ENCODE results near the gene MCM9. TPM values are rescaled to one million over a fixed set of nuclear protein-coding genes. Genes with fewer than 3 reads are reported as not detected.
"Not testable (repeated sequence)": the region's sequence is repeated elsewhere in the genome, so short reads cannot be mapped to it uniquely, and the experiment has no call there.

The MCM9 gene
- total RNA-seq, 1 experiment from 2014 or later, result 14.4 TPM

DNA sequence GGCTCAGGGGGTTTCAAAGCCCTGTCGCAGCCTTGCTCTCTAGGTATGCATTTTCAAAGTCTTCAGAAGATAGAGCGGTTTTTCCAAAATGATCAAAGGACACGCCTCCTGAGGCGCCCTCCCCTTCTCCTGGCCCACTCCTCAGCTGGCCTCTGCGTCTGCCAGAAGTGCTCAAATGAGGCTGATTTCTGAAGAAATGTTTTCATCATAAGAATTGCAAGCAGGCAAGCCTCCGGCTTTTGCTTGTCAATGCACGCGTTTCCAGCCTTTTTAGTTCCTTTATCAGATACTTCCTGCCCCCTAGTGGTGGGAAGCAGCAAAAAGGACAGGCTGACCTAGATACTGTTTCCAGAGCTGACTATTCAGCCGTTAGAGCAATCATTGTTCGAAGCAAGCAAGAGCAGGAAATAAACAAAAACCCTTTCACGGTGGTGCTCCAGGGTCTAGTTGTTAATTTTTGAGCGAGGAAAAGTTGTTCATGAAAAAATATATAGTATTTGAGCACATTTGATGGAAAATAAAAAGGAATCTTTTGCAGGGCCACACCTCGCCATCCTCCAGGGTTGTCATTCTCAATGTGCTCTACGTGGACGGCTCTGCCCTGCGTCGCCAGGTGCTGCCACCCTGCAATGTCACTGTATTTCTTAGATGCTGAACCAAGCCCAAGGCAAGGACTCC is 134.4 kb downstream of the MCM9 start:
- intact Hi-C loops (cut with micrococcal nuclease; ENCODE audit: unreplicated experiment), result loop anchor here (1.0 to 5.0 kb wide), 3 partner anchors 181 to 310 kb away; no protein-coding TSS in a partner anchor
- DNase-seq, result peak; percentile 73 to 83
- ChIA-PET POLR2A (no interaction called here), CTCF (interaction anchor here (1.0 kb wide), 1 partner anchor 9 kb away, joined by 3 read pairs; no protein-coding TSS in a partner anchor)
- H3K4me1 ChIP-seq, result 0 out of 2 replicates have a peak, but pooled peaks cover 3% of the 10 kb centered on the region
- no peak overlapping the region for H3K4me3 ChIP-seq (ENCODE audit: low read depth, low read length)
- Mint-ChIP-seq H3K9me3 (ENCODE audit: unreplicated experiment) (no peaks in the 10 kb centered on the region), H3K36me3 (ENCODE audit: insufficient read depth, unreplicated experiment) (no peaks in the 10 kb centered on the region), H3K27ac (ENCODE audit: unreplicated experiment) (no peak overlapping the region), H3K4me1 (ENCODE audit: low read depth, unreplicated experiment) (peaks cover 18% of the 10 kb centered on the region), H3K27me3 (ENCODE audit: insufficient read depth, unreplicated experiment) (no peaks in the 10 kb centered on the region), H3K4me3 (ENCODE audit: unreplicated experiment) (peak overlapping the region; percentile 16)
- H3K27me3 ChIP-seq (replicated peaks; ENCODE audit: control insufficient read depth, insufficient read depth, low read length), result no peaks in the 10 kb centered on the region
- H3K9me3 ChIP-seq, result no peaks in the 10 kb centered on the region
- no peaks in the 10 kb centered on the region for H3K36me3 ChIP-seq (ENCODE audit: control insufficient read depth, insufficient read depth, low read length)
- TF ChIP-seq, protein P1, sequence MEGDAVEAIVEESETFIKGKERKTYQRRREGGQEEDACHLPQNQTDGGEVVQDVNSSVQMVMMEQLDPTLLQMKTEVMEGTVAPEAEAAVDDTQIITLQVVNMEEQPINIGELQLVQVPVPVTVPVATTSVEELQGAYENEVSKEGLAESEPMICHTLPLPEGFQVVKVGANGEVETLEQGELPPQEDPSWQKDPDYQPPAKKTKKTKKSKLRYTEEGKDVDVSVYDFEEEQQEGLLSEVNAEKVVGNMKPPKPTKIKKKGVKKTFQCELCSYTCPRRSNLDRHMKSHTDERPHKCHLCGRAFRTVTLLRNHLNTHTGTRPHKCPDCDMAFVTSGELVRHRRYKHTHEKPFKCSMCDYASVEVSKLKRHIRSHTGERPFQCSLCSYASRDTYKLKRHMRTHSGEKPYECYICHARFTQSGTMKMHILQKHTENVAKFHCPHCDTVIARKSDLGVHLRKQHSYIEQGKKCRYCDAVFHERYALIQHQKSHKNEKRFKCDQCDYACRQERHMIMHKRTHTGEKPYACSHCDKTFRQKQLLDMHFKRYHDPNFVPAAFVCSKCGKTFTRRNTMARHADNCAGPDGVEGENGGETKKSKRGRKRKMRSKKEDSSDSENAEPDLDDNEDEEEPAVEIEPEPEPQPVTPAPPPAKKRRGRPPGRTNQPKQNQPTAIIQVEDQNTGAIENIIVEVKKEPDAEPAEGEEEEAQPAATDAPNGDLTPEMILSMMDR (IDR thresholded peaks at IDR 0.05; ENCODE audit: insufficient read depth in 1 of 2, low read depth in 1 of 2, low read length in 1 of 2, severe bottlenecking in 1 of 2, unreplicated experiment in 1 of 2), result peak; percentile 74 to 85
- BruUV-seq (replicated peaks), result no TSS peak

DNA sequence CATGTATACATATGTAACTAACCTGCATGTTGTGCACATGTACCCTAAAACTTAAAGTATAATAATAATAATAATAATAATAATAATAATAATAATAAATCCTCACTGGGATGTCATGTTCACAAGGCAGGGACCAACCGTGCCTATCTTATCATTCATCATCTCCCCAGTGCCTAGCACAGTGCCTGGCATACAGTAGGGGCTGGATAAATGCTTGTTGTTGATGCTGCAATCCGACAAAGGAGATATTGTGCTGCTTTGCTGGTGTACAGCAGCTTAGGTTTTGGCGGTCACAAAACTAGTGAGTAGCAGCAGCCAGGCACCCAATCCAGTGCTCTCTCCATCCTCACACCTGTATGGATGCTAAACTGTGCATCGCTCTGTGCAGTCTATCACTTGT is 135.1 kb downstream of the MCM9 start:
- no peak overlapping the region for H3K27ac Mint-ChIP-seq (ENCODE audit: unreplicated experiment)
- no peaks in the 10 kb centered on the region for H3K9me3 Mint-ChIP-seq (ENCODE audit: unreplicated experiment)
- no peak for DNase-seq
- 0 out of 2 replicates have a peak, but pooled peaks cover 3% of the 10 kb centered on the region for H3K4me1 ChIP-seq
- H3K36me3 Mint-ChIP-seq (ENCODE audit: insufficient read depth, unreplicated experiment), result no peaks in the 10 kb centered on the region
- intact Hi-C loops (cut with micrococcal nuclease; ENCODE audit: unreplicated experiment), result loop anchor here (1.0 to 5.0 kb wide), 3 partner anchors 181 to 310 kb away; no protein-coding TSS in a partner anchor
- no TSS peak for BruUV-seq (replicated peaks)
- H3K4me1 Mint-ChIP-seq (ENCODE audit: low read depth, unreplicated experiment), result peaks cover 18% of the 10 kb centered on the region
- TF ChIP-seq, protein P1 (IDR thresholded peaks at IDR 0.05; ENCODE audit: insufficient read depth in 1 of 2, low read depth in 1 of 2, low read length in 1 of 2, severe bottlenecking in 1 of 2, unreplicated experiment in 1 of 2), result no peak
- no peaks in the 10 kb centered on the region for H3K27me3 Mint-ChIP-seq (ENCODE audit: insufficient read depth, unreplicated experiment)
- H3K4me3 Mint-ChIP-seq (ENCODE audit: unreplicated experiment), result no peak overlapping the region
- CTCF ChIA-PET, result interaction anchor here (0.6 kb wide), 1 partner anchor 208 kb away, joined by 3 read pairs; no protein-coding TSS in a partner anchor
- H3K36me3 ChIP-seq (ENCODE audit: control insufficient read depth, insufficient read depth, low read length), result no peaks in the 10 kb centered on the region
- POLR2A ChIA-PET, result no interaction called here
- no peaks in the 10 kb centered on the region for H3K9me3 ChIP-seq
- H3K4me3 ChIP-seq (ENCODE audit: low read depth, low read length), result no peak overlapping the region
- no peaks in the 10 kb centered on the region for H3K27me3 ChIP-seq (replicated peaks; ENCODE audit: control insufficient read depth, insufficient read depth, low read length)

DNA sequence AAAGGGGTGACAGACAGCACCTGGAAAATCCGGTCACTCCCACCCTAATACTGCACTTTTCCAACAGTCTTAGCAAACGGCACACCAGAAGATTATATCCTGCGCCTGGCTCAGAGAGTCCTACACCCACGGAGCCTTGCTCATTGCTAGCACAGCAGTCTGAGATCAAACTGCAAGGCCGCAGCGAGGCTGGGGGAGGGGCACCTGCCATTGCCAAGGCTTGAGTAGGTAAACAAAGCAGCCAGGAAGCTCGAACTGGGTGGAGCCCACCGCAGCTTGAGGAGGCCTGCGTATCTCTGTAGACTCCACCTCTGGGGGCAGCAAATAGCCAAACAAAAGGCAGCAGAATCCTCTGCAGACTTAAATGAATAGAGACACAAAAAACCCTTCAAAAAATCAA is 138.4 kb downstream of the MCM9 start:
- BruUV-seq (replicated peaks); H3K27me3 ChIP-seq (replicated peaks; ENCODE audit: control insufficient read depth, insufficient read depth, low read length); H3K36me3 Mint-ChIP-seq (ENCODE audit: insufficient read depth, unreplicated experiment); H3K9me3 ChIP-seq; H3K4me3 ChIP-seq (ENCODE audit: low read depth, low read length); POLR2A ChIA-PET; H3K9me3 Mint-ChIP-seq (ENCODE audit: unreplicated experiment); CTCF ChIA-PET; intact Hi-C loops (cut with micrococcal nuclease; ENCODE audit: unreplicated experiment); H3K27me3 Mint-ChIP-seq (ENCODE audit: insufficient read depth, unreplicated experiment); H3K4me1 ChIP-seq; H3K27ac Mint-ChIP-seq (ENCODE audit: unreplicated experiment); H3K4me3 Mint-ChIP-seq (ENCODE audit: unreplicated experiment); H3K36me3 ChIP-seq (ENCODE audit: control insufficient read depth, insufficient read depth, low read length): not testable (repeated sequence)
- TF ChIP-seq, protein P1 (IDR thresholded peaks at IDR 0.05; ENCODE audit: insufficient read depth in 1 of 2, low read depth in 1 of 2, low read length in 1 of 2, severe bottlenecking in 1 of 2, unreplicated experiment in 1 of 2), result peak in 1 of 2 experiments; percentile 14
- DNase-seq, result peak; percentile 54 to 60
- H3K4me1 Mint-ChIP-seq (ENCODE audit: low read depth, unreplicated experiment), result peaks cover 18% of the 10 kb centered on the region
